ENCODE data around the gene SULT4A1. TPM values are rescaled to one million over a fixed set of nuclear protein-coding genes. Genes with fewer than 3 reads are reported as not detected.

The SULT4A1 gene
- total RNA-seq, 4 donors from 2014 or later: not detected

GRCh38 chr22:43838161-43838560 is 24.2 kb downstream of the SULT4A1 start:
- 88 to 93% methylated on average over 5 to 10 of the region's 10 CpGs for WGBS, 2 donors
- no peak overlapping the region for H3K27ac ChIP-seq
- intact Hi-C loops (cut with DNase I): no loop called here
- TF ChIP-seq POLR2A (IDR thresholded peaks at IDR 0.05): no peak
- no peak for TF ChIP-seq CTCF (IDR thresholded peaks at IDR 0.05)
- H3K4me3 ChIP-seq (replicated peaks in 1 of 3): no peak overlapping the region
- H3K9me3 ChIP-seq: no peaks in the 10 kb centered on the region
- DNase-seq: no peak
- H3K4me1 ChIP-seq: no peaks in the 10 kb centered on the region
- H3K27me3 ChIP-seq: no peaks in the 10 kb centered on the region
- no peaks in the 10 kb centered on the region for H3K36me3 ChIP-seq

GRCh38 chr22:43837666-43838065 is 24.6 kb downstream of the SULT4A1 start:
- Histone ChIP-seq H3K27ac (no peak overlapping the region), H3K36me3 (no peaks in the 10 kb centered on the region), H3K4me3 (replicated peaks in 1 of 3) (no peak overlapping the region), H3K9me3 (no peaks in the 10 kb centered on the region), H3K27me3 (no peaks in the 10 kb centered on the region), H3K4me1 (no peaks in the 10 kb centered on the region)
- WGBS, 2 donors: 80 to 87% methylated on average over 6 to 9 of the region's 9 CpGs
- DNase-seq: no peak
- TF ChIP-seq POLR2A (IDR thresholded peaks at IDR 0.05) (no peak), CTCF (IDR thresholded peaks at IDR 0.05) (no peak)
- intact Hi-C loops (cut with DNase I): no loop called here

- Histone ChIP-seq H3K4me3 (replicated peaks in 1 of 3) (no peak overlapping the region), H3K36me3 (no peaks in the 10 kb centered on the region), H3K27ac (no peak overlapping the region), H3K9me3 (no peaks in the 10 kb centered on the region), H3K27me3 (no peaks in the 10 kb centered on the region), H3K4me1 (no peaks in the 10 kb centered on the region)
- TF ChIP-seq CTCF (IDR thresholded peaks at IDR 0.05): no peak
- no peak for TF ChIP-seq POLR2A (IDR thresholded peaks at IDR 0.05)
- 88 to 90% methylated on average over 13 of the region's 13 CpGs for WGBS, 2 donors
- DNase-seq: no peak
- intact Hi-C loops (cut with DNase I): no loop called here
Measured at GRCh38 chr22:43835736-43836135, 26.6 kb downstream of the SULT4A1 start.

GRCh38 chr22:43835166-43835565 is 27.1 kb downstream of the SULT4A1 start:
- Histone ChIP-seq H3K9me3 (no peaks in the 10 kb centered on the region), H3K27ac (no peak overlapping the region), H3K36me3 (no peaks in the 10 kb centered on the region), H3K4me1 (peaks cover 0 to 4% of the 10 kb centered on the region in 2 donors), H3K4me3 (replicated peaks in 1 of 3) (no peak overlapping the region), H3K27me3 (no peaks in the 10 kb centered on the region)
- TF ChIP-seq CTCF (IDR thresholded peaks at IDR 0.05) (no peak), POLR2A (IDR thresholded peaks at IDR 0.05) (no peak)
- intact Hi-C loops (cut with DNase I): no loop called here
- 59% methylated on average over 11 of the region's 12 CpGs; no CpG with 5 or more reads in 1 of the 2 donors for WGBS, 2 donors
- DNase-seq: no peak

GRCh38 chr22:43833286-43834240 is 28.8 kb downstream of the SULT4A1 start:
- WGBS, 2 donors: 76 to 82% methylated on average over 30 to 35 of the region's 36 CpGs
- Histone ChIP-seq H3K9me3 (no peaks in the 10 kb centered on the region), H3K4me1 (peaks cover 0 to 12% of the 10 kb centered on the region in 2 donors), H3K27me3 (no peaks in the 10 kb centered on the region), H3K36me3 (no peaks in the 10 kb centered on the region), H3K27ac (no peak overlapping the region), H3K4me3 (replicated peaks in 1 of 3) (no peak overlapping the region)
- intact Hi-C loops (cut with DNase I): no loop called here
- DNase-seq: no peak
- TF ChIP-seq CTCF (IDR thresholded peaks at IDR 0.05) (no peak), POLR2A (IDR thresholded peaks at IDR 0.05) (no peak)

Measured in thyroid gland (tissue), 4 donors.